ENCODE results near the gene SULF2.

The SULF2 gene

GRCh38 chr20:47760686-47761481 is 24.4 kb downstream of the SULF2 start:
- FAIRE-seq = no peak

- no peak for FAIRE-seq
Observed at GRCh38 chr20:47758517-47759450, 26.5 kb downstream of the SULF2 start.

GRCh38 chr20:47757145-47758035 is 27.9 kb downstream of the SULF2 start:
- FAIRE-seq = no peak

GRCh38 chr20:47754946-47755652 is 30.2 kb downstream of the SULF2 start:
- no peak for FAIRE-seq

- no peak for FAIRE-seq
Observed at GRCh38 chr20:47754388-47754715, 30.9 kb downstream of the SULF2 start.

GRCh38 chr20:47753576-47754387 is 31.5 kb downstream of the SULF2 start:
- no peak for FAIRE-seq

- FAIRE-seq = no peak
Observed at GRCh38 chr20:47751449-47751848, 33.8 kb downstream of the SULF2 start.

GRCh38 chr20:47749339-47749738 is 35.9 kb downstream of the SULF2 start:
- FAIRE-seq = no peak

GRCh38 chr20:47748823-47749222 is 36.5 kb downstream of the SULF2 start:
- FAIRE-seq = no peak

GRCh38 chr20:47748069-47748468 is 37.2 kb downstream of the SULF2 start:
- FAIRE-seq = no peak

GRCh38 chr20:47747669-47748031 is 37.6 kb downstream of the SULF2 start:
- no peak for FAIRE-seq

GRCh38 chr20:47744803-47745202 is 40.5 kb downstream of the SULF2 start:
- no peak for FAIRE-seq

- FAIRE-seq = no peak
Observed at GRCh38 chr20:47743671-47744070, 41.6 kb downstream of the SULF2 start.

- FAIRE-seq = no peak
Observed at GRCh38 chr20:47741669-47742608, 43.3 kb downstream of the SULF2 start.

- FAIRE-seq = no peak
Observed at GRCh38 chr20:47740862-47741184, 44.5 kb downstream of the SULF2 start.

- no peak for FAIRE-seq
Observed at GRCh38 chr20:47740121-47740861, 45.0 kb downstream of the SULF2 start.

- no peak for FAIRE-seq
Observed at GRCh38 chr20:47737923-47738322, 47.4 kb downstream of the SULF2 start.

GRCh38 chr20:47736570-47737152 is 48.6 kb downstream of the SULF2 start:
- FAIRE-seq = no peak
